Renal pelvis (tissue), 4 donors: ENCODE data around the gene MYOG. TPM values are rescaled to one million over a fixed set of nuclear protein-coding genes. Genes with fewer than 3 reads are reported as not detected.
A peak's percentile ranks its signal among the peaks of the same experiment; 100 is the strongest.

Experiments used
- DNase-seq: peaks from one replicate; pipeline ENCODE4 v3.0.0-alpha.2; 2013
- polyA plus RNA-seq, 3 donors: library from polyadenylated mRNA; unstranded; fragments of 120-200 nt; gene quantifications; one replicate each; pipeline ENCODE4 v1.2.1, GENCODE V29; 2013; ENCODE audit not compliant: insufficient read length in 3 of 3

MYOG gene
- polyA plus RNA-seq, 3 donors, result 0.15 to 0.34 (median 0.18) TPM

- DNase-seq, result no peak
Measured at GRCh38 chr1:203120325-203121153, 34.7 kb upstream of the MYOG start.

GRCh38 chr1:203117611-203118575 lies 32.1 kb upstream of the MYOG start:
- peak; percentile 69 for DNase-seq

- no peak for DNase-seq
Measured at GRCh38 chr1:203116091-203116820, 30.4 kb upstream of the MYOG start.

GRCh38 chr1:203114202-203114601 lies 28.4 kb upstream of the MYOG start:
- DNase-seq, result no peak

- no peak for DNase-seq
Measured at GRCh38 chr1:203113308-203113707, 27.5 kb upstream of the MYOG start.

GRCh38 chr1:203112475-203112874 lies 26.7 kb upstream of the MYOG start:
- DNase-seq, result no peak

- DNase-seq, result no peak
Measured at GRCh38 chr1:203104789-203105390, 19.1 kb upstream of the MYOG start.

GRCh38 chr1:203103829-203104495 lies 18.1 kb upstream of the MYOG start:
- DNase-seq, result no peak

- no peak for DNase-seq
Measured at GRCh38 chr1:203103216-203103615, 17.4 kb upstream of the MYOG start.

GRCh38 chr1:203101813-203102634 lies 16.2 kb upstream of the MYOG start:
- DNase-seq, result peak; percentile 36

GRCh38 chr1:203100516-203100869 lies 14.7 kb upstream of the MYOG start:
- DNase-seq, result no peak

GRCh38 chr1:203099805-203100515 lies 14.1 kb upstream of the MYOG start:
- DNase-seq, result no peak

- no peak for DNase-seq
Measured at GRCh38 chr1:203098914-203099520, 13.2 kb upstream of the MYOG start.

- DNase-seq, result no peak
Measured at GRCh38 chr1:203098445-203098844, 12.6 kb upstream of the MYOG start.

- DNase-seq, result no peak
Measured at GRCh38 chr1:203097001-203097400, 11.2 kb upstream of the MYOG start.

- DNase-seq, result no peak
Measured at GRCh38 chr1:203096566-203096965, 10.8 kb upstream of the MYOG start.

- DNase-seq, result no peak
Measured at GRCh38 chr1:203095061-203095690, 9.4 kb upstream of the MYOG start.

GRCh38 chr1:203093754-203094410 lies 8.1 kb upstream of the MYOG start:
- DNase-seq, result no peak
